Activated CD8-positive, alpha-beta memory T cell treated with anti-CD3 and anti-CD28 coated beads, Interleukin-2, amount 50 U/mL, for 1 hour (primary cell): ENCODE results near the gene PLOD2.

Experiments
- DNase-seq: peaks from one replicate; pipeline ENCODE4 v3.0.0-alpha.2; 2020; ENCODE audit errors: extremely low read depth

Gene PLOD2

GRCh38 chr3:146166415-146166821 lies 5.4 kb upstream of the PLOD2 start:
- DNase-seq, result no peak

GRCh38 chr3:146165877-146166276 lies 4.9 kb upstream of the PLOD2 start:
- no peak for DNase-seq

GRCh38 chr3:146164971-146165769 lies 4.2 kb upstream of the PLOD2 start:
- DNase-seq, result no peak

GRCh38 chr3:146164506-146164905 lies 3.5 kb upstream of the PLOD2 start:
- no peak for DNase-seq

- DNase-seq, result no peak
Measured at GRCh38 chr3:146164071-146164470, 3.1 kb upstream of the PLOD2 start.

- DNase-seq, result no peak
Measured at GRCh38 chr3:146163584-146163983, 2.6 kb upstream of the PLOD2 start.

GRCh38 chr3:146162561-146162960 lies 1.6 kb upstream of the PLOD2 start:
- DNase-seq, result no peak

- DNase-seq, result no peak
Measured at GRCh38 chr3:146161663-146162002, 649 bp upstream of the PLOD2 start.

- DNase-seq, result no peak
Measured at GRCh38 chr3:146160321-146160963, 542 bp downstream of the PLOD2 start.

- no peak for DNase-seq
Measured at GRCh38 chr3:146159616-146160320, 1.2 kb downstream of the PLOD2 start.

GRCh38 chr3:146159037-146159436 lies 1.9 kb downstream of the PLOD2 start:
- DNase-seq, result no peak

- DNase-seq, result no peak
Measured at GRCh38 chr3:146157325-146158060, 3.5 kb downstream of the PLOD2 start.

GRCh38 chr3:146156666-146157314 lies 4.2 kb downstream of the PLOD2 start:
- DNase-seq, result no peak

- DNase-seq, result no peak
Measured at GRCh38 chr3:146156095-146156494, 4.9 kb downstream of the PLOD2 start.

- no peak for DNase-seq
Measured at GRCh38 chr3:146154995-146155394, 6.0 kb downstream of the PLOD2 start.

GRCh38 chr3:146154316-146154715 lies 6.7 kb downstream of the PLOD2 start:
- DNase-seq, result no peak

GRCh38 chr3:146153429-146153828 lies 7.6 kb downstream of the PLOD2 start:
- no peak for DNase-seq

- DNase-seq, result no peak
Measured at GRCh38 chr3:146152834-146153233, 8.2 kb downstream of the PLOD2 start.

GRCh38 chr3:146148468-146148931 lies 12.5 kb downstream of the PLOD2 start:
- no peak for DNase-seq

- DNase-seq, result no peak
Measured at GRCh38 chr3:146145642-146146041, 15.3 kb downstream of the PLOD2 start.

- no peak for DNase-seq
Measured at GRCh38 chr3:146142757-146143156, 18.2 kb downstream of the PLOD2 start.
